PFSK-1 (cell line): ENCODE measurements around the gene CBLN3.

ENCODE experiments used
- FOXP2 ChIP-seq: optimal IDR thresholded peaks from 2 replicates; pipeline ENCODE3; 2011; ENCODE audit warnings: borderline replicate concordance, control low read depth, inconsistent platforms; ENCODE audit not compliant: insufficient read depth; ENCODE audit errors: extremely low read length, extremely low read depth
- POLR2AphosphoS5 ChIP-seq: IDR thresholded peaks from 2 replicates; pipeline ENCODE4 v1.6.1; 2012; ENCODE audit warnings: low read depth, mild to moderate bottlenecking, control low read depth, low read length, moderate library complexity
- SIN3A ChIP-seq: IDR thresholded peaks from 2 replicates; pipeline ENCODE4 v1.6.1; 2012; ENCODE audit warnings: mild to moderate bottlenecking, low read length, moderate library complexity, borderline replicate concordance; ENCODE audit not compliant: insufficient read depth
- TAF1 ChIP-seq: IDR thresholded peaks from 2 replicates; pipeline ENCODE4 v1.6.1; 2012; ENCODE audit warnings: low read length, control low read depth, borderline replicate concordance; ENCODE audit not compliant: insufficient read depth
- TF ChIP-seq, protein P1 (sequence below), 2 experiments: IDR thresholded peaks; 2 replicates each; pipeline versions ENCODE4 v1.6.1 to v1.8.0; 2011 to 2012; ENCODE audit warnings: low read depth in 2 of 2, low read length in 2 of 2, control low read depth in 1 of 2, inconsistent platforms in 1 of 2, mild to moderate bottlenecking in 1 of 2, moderate library complexity in 1 of 2; ENCODE audit not compliant: insufficient read depth in 1 of 2

CBLN3 gene

DNA sequence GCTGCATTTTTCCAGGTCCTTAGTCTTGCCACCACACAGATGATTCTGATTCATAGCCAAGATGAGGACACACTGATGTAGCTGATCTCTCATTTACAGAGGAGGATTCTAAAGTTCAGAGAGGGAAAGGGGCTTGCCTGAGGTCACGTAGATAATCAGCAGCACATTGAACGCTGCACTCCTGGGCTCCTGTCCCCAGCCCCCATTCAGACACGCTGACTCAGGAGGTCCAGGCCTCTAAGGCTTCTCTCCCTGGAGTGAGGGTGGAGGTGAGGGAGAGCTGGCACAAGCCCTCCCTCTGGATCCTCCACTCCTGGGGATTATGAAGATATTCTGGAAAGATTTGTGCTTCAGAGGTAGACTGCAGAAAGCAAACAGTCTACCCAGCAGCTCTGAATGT lies 51.1 kb downstream of the CBLN3 start:
- TF ChIP-seq FOXP2: no peak
- TF ChIP-seq SIN3A: no peak
- no peak for TF ChIP-seq TAF1
- TF ChIP-seq POLR2AphosphoS5: no peak
- TF ChIP-seq, protein P1, sequence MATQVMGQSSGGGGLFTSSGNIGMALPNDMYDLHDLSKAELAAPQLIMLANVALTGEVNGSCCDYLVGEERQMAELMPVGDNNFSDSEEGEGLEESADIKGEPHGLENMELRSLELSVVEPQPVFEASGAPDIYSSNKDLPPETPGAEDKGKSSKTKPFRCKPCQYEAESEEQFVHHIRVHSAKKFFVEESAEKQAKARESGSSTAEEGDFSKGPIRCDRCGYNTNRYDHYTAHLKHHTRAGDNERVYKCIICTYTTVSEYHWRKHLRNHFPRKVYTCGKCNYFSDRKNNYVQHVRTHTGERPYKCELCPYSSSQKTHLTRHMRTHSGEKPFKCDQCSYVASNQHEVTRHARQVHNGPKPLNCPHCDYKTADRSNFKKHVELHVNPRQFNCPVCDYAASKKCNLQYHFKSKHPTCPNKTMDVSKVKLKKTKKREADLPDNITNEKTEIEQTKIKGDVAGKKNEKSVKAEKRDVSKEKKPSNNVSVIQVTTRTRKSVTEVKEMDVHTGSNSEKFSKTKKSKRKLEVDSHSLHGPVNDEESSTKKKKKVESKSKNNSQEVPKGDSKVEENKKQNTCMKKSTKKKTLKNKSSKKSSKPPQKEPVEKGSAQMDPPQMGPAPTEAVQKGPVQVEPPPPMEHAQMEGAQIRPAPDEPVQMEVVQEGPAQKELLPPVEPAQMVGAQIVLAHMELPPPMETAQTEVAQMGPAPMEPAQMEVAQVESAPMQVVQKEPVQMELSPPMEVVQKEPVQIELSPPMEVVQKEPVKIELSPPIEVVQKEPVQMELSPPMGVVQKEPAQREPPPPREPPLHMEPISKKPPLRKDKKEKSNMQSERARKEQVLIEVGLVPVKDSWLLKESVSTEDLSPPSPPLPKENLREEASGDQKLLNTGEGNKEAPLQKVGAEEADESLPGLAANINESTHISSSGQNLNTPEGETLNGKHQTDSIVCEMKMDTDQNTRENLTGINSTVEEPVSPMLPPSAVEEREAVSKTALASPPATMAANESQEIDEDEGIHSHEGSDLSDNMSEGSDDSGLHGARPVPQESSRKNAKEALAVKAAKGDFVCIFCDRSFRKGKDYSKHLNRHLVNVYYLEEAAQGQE (IDR thresholded peaks at IDR 0.05; ENCODE audit: insufficient read depth in 1 of 2, low read depth in 2 of 2, low read length in 2 of 2): no peak

DNA sequence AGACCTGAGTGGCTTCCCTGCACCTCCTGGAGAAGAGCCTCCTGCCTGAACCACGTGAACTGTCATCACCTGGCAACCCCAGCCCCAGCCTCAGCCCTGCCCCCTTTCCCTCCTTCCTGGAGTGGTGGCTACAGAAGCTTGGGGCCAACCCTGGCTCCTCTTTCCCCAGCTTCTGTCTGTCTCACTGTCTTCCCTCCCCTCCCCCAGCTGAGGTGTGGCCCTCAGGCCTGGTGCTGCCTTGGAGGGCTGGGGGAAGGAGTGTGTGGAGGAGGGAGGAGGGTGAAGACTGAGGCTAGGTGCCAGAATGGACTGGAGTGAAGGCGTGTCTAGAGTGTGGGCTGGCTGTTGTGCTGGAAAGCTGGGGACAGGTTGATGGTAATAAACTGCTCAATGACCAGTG lies 51.8 kb downstream of the CBLN3 start:
- TF ChIP-seq TAF1: no peak
- no peak for TF ChIP-seq POLR2AphosphoS5
- TF ChIP-seq, protein P1 (IDR thresholded peaks at IDR 0.05; ENCODE audit: insufficient read depth in 1 of 2, low read depth in 2 of 2, low read length in 2 of 2): no peak
- no peak for TF ChIP-seq SIN3A
- no peak for TF ChIP-seq FOXP2

- TF ChIP-seq POLR2AphosphoS5 (no peak), SIN3A (no peak), TAF1 (no peak), FOXP2 (no peak)
- TF ChIP-seq, protein P1 (IDR thresholded peaks at IDR 0.05; ENCODE audit: insufficient read depth in 1 of 2, low read depth in 2 of 2, low read length in 2 of 2): no peak
These were observed 52.3 kb downstream of the CBLN3 start for GRCh38 chr14:24377126-24377525.
